ENCODE data around the gene CLEC2B.

DNA sequence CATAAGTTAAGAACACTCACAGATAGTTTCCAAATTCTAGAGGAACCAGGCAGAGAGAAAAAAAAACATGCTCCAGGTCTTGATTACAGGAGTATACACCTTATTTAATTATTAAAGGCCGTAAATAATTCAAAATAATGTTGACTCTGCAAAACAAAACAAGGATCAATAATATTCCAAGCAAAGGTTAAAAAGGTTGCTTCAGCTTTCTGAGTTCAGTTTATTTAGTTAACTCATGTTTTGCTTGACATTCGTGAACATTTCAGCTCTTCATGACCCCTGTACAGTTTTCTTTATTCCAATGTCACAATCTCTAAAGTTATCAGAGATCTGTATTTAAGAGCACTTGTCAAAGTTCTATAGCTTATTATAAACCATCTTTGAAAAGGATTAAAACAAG, 31.8 kb upstream of the CLEC2B start:
- TF ChIP-seq CTCF (IDR thresholded peaks at IDR 0.05) = no peak
- TF ChIP-seq JUND (IDR thresholded peaks at IDR 0.05) = no peak
- no peak for TF ChIP-seq RFX5 (IDR thresholded peaks at IDR 0.05; ENCODE audit: low read length)
- no peak for TF ChIP-seq SIN3A (IDR thresholded peaks at IDR 0.05; ENCODE audit: borderline replicate concordance, low read depth, low read length)
- TF ChIP-seq, protein P1, sequence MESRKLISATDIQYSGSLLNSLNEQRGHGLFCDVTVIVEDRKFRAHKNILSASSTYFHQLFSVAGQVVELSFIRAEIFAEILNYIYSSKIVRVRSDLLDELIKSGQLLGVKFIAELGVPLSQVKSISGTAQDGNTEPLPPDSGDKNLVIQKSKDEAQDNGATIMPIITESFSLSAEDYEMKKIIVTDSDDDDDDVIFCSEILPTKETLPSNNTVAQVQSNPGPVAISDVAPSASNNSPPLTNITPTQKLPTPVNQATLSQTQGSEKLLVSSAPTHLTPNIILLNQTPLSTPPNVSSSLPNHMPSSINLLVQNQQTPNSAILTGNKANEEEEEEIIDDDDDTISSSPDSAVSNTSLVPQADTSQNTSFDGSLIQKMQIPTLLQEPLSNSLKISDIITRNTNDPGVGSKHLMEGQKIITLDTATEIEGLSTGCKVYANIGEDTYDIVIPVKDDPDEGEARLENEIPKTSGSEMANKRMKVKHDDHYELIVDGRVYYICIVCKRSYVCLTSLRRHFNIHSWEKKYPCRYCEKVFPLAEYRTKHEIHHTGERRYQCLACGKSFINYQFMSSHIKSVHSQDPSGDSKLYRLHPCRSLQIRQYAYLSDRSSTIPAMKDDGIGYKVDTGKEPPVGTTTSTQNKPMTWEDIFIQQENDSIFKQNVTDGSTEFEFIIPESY (IDR thresholded peaks at IDR 0.05; ENCODE audit: borderline replicate concordance, low read depth) = no peak
- TF ChIP-seq RXRA (IDR thresholded peaks at IDR 0.05; ENCODE audit: borderline replicate concordance, low read depth) = no peak
- no peak for TF ChIP-seq RAD21 (IDR thresholded peaks at IDR 0.05; ENCODE audit: low read length)
- TF ChIP-seq, protein P2, sequence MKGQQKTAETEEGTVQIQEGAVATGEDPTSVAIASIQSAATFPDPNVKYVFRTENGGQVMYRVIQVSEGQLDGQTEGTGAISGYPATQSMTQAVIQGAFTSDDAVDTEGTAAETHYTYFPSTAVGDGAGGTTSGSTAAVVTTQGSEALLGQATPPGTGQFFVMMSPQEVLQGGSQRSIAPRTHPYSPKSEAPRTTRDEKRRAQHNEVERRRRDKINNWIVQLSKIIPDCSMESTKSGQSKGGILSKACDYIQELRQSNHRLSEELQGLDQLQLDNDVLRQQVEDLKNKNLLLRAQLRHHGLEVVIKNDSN (IDR thresholded peaks at IDR 0.05; ENCODE audit: borderline replicate concordance, low read depth) = no peak

Data from SK-N-SH (cell line).